ENCODE results near the gene LRRC8A. TPM values are rescaled to one million over a fixed set of nuclear protein-coding genes. Genes with fewer than 3 reads are reported as not detected.

Gene LRRC8A
- polyA plus RNA-seq, 1 donor (not counting 4 experiments of a cell fraction or from before 2014, with no cell fraction given): 88.3 TPM

GRCh38 chr9:128860937-128861336 lies 21.0 kb upstream of the LRRC8A start:
- H3K27me3 ChIP-seq (ENCODE audit: control insufficient read depth, extremely low read depth, insufficient read depth, low read length): no peaks in the 10 kb centered on the region
- H4K20me1 ChIP-seq (ENCODE audit: control insufficient read depth, extremely low read depth, insufficient read depth, low read length): no peaks in the 10 kb centered on the region
- no peaks in the 10 kb centered on the region for H3K9me1 ChIP-seq (ENCODE audit: control insufficient read depth, extremely low read depth, insufficient read depth, low read length)
- H3K4me1 ChIP-seq (ENCODE audit: control insufficient read depth, extremely low read depth, insufficient read depth, low read length): peaks cover 14% of the 10 kb centered on the region
- no peak overlapping the region for H3K27ac ChIP-seq (ENCODE audit: control insufficient read depth, insufficient read depth, low read length)
- no peaks in the 10 kb centered on the region for H3K36me3 ChIP-seq (ENCODE audit: control insufficient read depth in 2 of 2, extremely low read depth in 1 of 2, insufficient read depth in 2 of 2, low read length in 2 of 2)
- dilution Hi-C loops (cut with MboI; ENCODE audit: extremely low pct_ligation_motif_present, low sequenced_read_pairs): no loop called here
- no peak for DNase-seq (ENCODE audit: low read depth, low spot score)
- H3K9me3 ChIP-seq (ENCODE audit: control insufficient read depth, low read depth, low read length): no peaks in the 10 kb centered on the region
- TF ChIP-seq CTCF (optimal IDR thresholded peaks at IDR 0.05 in 1 of 3, IDR thresholded peaks at IDR 0.05 in 1 of 3, conservative IDR thresholded peaks at IDR 0.05 in 1 of 3; ENCODE audit: extremely low read depth in 1 of 3, insufficient read depth in 2 of 3, low read length in 3 of 3): no peak
- H2AFZ ChIP-seq (ENCODE audit: control insufficient read depth, low read length): no peak overlapping the region
- no peak overlapping the region for H3K9ac ChIP-seq (ENCODE audit: control insufficient read depth, extremely low read depth, insufficient read depth, low read length)
- peaks cover 2% of the 10 kb centered on the region for H3K79me2 ChIP-seq (ENCODE audit: control insufficient read depth, insufficient read depth, low read length)
- no peak overlapping the region for H3K4me2 ChIP-seq (ENCODE audit: control insufficient read depth, extremely low read depth, insufficient read depth, low read depth, low read length)
- no peak for FAIRE-seq
- H3K4me3 ChIP-seq (ENCODE audit: control insufficient read depth in 2 of 3, extremely low read depth in 1 of 3, insufficient read depth in 2 of 3, low read depth in 1 of 3, low read length in 3 of 3): no peak overlapping the region

GRCh38 chr9:128861501-128861900 lies 20.4 kb upstream of the LRRC8A start:
- Histone ChIP-seq H3K27ac (ENCODE audit: control insufficient read depth, insufficient read depth, low read length) (no peak overlapping the region), H3K4me2 (ENCODE audit: control insufficient read depth, extremely low read depth, insufficient read depth, low read depth, low read length) (no peak overlapping the region), H3K4me1 (ENCODE audit: control insufficient read depth, extremely low read depth, insufficient read depth, low read length) (peaks cover 14% of the 10 kb centered on the region), H3K9me1 (ENCODE audit: control insufficient read depth, extremely low read depth, insufficient read depth, low read length) (no peaks in the 10 kb centered on the region), H3K27me3 (ENCODE audit: control insufficient read depth, extremely low read depth, insufficient read depth, low read length) (no peaks in the 10 kb centered on the region), H2AFZ (ENCODE audit: control insufficient read depth, low read length) (no peak overlapping the region), H3K36me3 (ENCODE audit: control insufficient read depth in 2 of 2, extremely low read depth in 1 of 2, insufficient read depth in 2 of 2, low read length in 2 of 2) (no peaks in the 10 kb centered on the region), H3K9ac (ENCODE audit: control insufficient read depth, extremely low read depth, insufficient read depth, low read length) (no peak overlapping the region), H3K79me2 (ENCODE audit: control insufficient read depth, insufficient read depth, low read length) (peaks cover 2% of the 10 kb centered on the region), H4K20me1 (ENCODE audit: control insufficient read depth, extremely low read depth, insufficient read depth, low read length) (no peaks in the 10 kb centered on the region), H3K4me3 (ENCODE audit: control insufficient read depth in 2 of 3, extremely low read depth in 1 of 3, insufficient read depth in 2 of 3, low read depth in 1 of 3, low read length in 3 of 3) (no peak overlapping the region), H3K9me3 (ENCODE audit: control insufficient read depth, low read depth, low read length) (no peaks in the 10 kb centered on the region)
- FAIRE-seq (no peak), DNase-seq (ENCODE audit: low read depth, low spot score) (no peak)
- dilution Hi-C loops (cut with MboI; ENCODE audit: extremely low pct_ligation_motif_present, low sequenced_read_pairs): no loop called here
- TF ChIP-seq CTCF (optimal IDR thresholded peaks at IDR 0.05 in 1 of 3, IDR thresholded peaks at IDR 0.05 in 1 of 3, conservative IDR thresholded peaks at IDR 0.05 in 1 of 3; ENCODE audit: extremely low read depth in 1 of 3, insufficient read depth in 2 of 3, low read length in 3 of 3): no peak
- no peak for TF ChIP-seq EZH2 (IDR thresholded peaks at IDR 0.05; ENCODE audit: low read length)
